ENCODE results near the gene SLC31A1.

- TF ChIP-seq PATZ1 (CRISPR knock-in tag; IDR thresholded peaks at IDR 0.05; ENCODE audit: borderline replicate concordance) (no peak), POU6F1 (CRISPR knock-in tag; IDR thresholded peaks at IDR 0.05; ENCODE audit: borderline replicate concordance, low read depth) (no peak), CSDC2 (CRISPR knock-in tag; IDR thresholded peaks at IDR 0.05) (no peak), BACH2 (CRISPR knock-in tag; IDR thresholded peaks at IDR 0.05; ENCODE audit: borderline replicate concordance) (no peak), ARNTL (CRISPR knock-in tag; IDR thresholded peaks at IDR 0.05; ENCODE audit: borderline replicate concordance, low read depth) (no peak), ESRRG (CRISPR knock-in tag; IDR thresholded peaks at IDR 0.05) (no peak)
Measured at GRCh38 chr9:113313261-113313660, 91.9 kb downstream of the SLC31A1 start.
